ENCODE data around the gene JPT1.
"Not testable (repeated sequence)": the region's sequence is repeated elsewhere in the genome, so short reads cannot be mapped to it uniquely, and the experiment has no call there.

JPT1 gene, protein sequence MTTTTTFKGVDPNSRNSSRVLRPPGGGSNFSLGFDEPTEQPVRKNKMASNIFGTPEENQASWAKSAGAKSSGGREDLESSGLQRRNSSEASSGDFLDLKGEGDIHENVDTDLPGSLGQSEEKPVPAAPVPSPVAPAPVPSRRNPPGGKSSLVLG

DNA sequence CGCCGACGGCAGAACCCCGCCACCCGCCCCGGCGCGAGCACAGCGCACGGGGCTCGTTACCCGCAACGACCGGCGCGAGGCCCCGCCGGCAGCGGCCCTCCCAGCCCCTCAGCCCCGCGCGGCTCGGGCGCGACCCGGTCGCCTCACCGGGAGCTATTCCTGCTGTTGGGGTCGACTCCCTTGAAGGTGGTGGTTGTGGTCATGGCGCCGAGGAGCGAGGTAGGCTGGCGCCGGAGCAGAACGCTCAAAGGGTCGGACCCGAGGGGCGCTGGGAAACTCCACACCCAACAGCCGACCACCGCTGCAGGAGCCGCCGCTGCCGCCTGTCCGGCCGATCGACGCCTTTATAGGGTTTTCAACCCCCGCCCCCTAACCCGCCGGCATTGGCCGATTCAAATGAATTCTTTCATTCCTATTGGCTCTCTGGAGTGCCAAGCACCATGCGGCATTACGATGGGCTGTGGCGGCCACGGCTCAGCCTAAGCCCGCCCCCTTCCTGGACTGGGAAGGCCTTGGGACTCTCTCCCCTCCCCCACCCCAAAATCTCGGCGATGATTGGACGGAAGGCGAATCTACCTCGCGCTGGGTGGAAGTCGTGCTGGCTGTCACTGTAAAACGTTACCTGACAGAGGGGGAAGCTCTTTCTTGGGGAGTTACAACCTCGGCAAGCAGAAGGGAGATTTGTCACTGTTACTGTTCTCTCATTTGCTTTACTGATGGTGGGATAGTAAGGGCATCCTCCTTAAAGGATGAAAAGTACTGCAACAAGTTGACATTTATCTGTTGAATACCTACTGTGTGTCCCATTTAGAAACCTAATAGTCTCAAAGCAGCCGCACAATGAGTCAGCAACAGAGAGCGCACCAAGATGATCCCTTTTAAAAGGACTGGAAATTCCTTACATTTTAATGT, at the start of gene JPT1:
Gene JPT1 (minus strand): TSS at position 318 of the 912 bp plus-strand sequence. CDS start 115 bp downstream, at position 203.
- in situ Hi-C loops (cut with MboI; ENCODE audit: low sequenced_read_pairs): no loop called here

DNA sequence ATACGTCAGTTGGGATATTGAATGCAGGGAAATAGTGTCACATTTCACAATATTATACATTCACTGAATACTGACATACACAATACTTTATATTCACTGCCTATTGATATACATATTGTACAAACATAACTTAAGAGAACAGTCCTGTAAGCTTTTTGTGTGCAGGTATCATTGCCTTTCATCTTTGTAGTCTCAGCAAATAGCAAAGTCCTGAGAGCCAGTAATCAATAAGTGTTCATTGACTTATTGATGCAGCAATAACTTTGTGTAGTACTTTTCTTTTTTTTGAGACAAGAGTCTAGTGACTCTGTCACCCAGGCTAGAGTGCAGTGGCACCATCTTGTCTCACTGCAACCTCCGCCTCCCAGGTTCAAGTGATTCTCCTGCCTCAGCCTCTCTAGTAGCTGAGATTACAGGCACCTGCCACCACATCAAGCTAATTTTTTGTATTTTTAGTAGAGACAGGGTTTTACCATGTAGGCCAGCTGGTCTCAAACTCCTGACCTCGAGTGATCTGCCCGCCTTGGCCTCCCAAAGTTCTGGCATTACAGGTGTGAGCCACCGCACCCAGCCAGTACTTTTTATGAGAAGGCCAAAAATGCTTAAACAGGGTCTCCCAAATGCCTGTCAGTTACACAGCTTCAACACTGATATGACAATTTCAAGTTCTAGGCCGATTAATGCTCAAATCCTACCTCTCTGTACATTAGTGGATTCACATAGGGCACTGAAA, 45.7 kb upstream of the JPT1 start:
- in situ Hi-C loops (cut with MboI; ENCODE audit: low sequenced_read_pairs): loop anchor here (10.0 kb wide), 1 partner anchor 235 kb away; no protein-coding TSS in a partner anchor

DNA sequence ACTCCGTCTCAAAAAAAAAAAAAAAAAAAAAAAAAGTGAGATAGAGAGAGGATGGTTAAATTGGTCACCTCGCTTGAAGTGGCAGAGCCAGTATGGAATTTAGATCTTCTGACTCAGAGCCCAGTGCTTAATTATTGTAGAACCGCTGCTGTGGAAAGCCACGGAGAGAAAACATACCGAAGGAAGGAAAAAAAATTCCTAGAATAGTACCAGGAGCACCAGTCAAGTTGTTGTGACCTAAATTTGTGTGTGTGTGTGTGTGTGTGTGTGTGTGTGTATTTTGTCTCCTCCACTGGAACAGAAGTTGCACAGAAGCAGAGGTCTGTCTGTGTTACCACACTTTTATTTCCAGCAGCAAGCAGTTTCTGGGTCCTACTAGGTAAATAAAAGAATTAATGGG, 40.6 kb upstream of the JPT1 start:
- in situ Hi-C loops (cut with MboI; ENCODE audit: low sequenced_read_pairs): loop anchor here (10.0 kb wide), 1 partner anchor 230 kb away; no protein-coding TSS in a partner anchor

DNA sequence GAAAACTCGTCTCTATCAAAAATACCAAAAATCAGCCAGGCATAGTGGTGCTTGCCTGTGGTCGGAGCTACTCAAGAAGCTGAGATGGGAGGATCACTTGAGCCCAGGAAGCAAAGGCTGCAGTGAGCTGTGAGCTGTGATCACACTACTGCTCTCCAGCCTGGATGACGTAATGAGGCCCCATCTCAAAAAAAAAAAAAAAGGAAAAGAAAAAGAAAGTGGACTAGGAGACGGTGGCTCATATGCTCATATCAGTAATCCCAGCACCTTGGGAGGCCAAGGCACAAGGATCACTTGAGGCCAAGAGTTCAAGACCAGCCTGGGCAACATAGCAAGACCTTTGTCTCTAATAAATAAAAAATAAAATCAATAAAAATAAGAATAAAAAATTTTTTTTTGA, 37.3 kb upstream of the JPT1 start:
- in situ Hi-C loops (cut with MboI; ENCODE audit: low sequenced_read_pairs): loop anchor here (10.0 kb wide), 1 partner anchor 227 kb away; no protein-coding TSS in a partner anchor

DNA sequence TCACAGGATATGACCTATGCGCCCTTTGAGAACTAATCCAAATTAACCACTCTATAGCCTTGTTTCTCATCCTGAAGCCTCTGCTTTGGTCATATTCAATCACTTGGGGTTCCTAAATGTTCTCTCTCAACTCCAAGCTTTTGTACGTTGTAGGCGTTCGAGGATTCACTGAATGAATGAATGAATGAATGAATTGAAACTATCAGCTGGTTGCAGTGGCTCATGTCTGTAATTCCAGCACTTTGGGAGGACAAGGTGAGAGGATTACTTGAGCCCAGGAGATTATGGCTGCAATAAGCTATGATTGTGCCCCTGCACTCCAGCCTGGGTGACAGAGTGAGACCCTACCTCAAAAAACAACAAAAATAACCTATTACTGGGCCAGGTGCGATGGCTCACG, 34.3 kb upstream of the JPT1 start:
- in situ Hi-C loops (cut with MboI; ENCODE audit: low sequenced_read_pairs): no loop called here

DNA sequence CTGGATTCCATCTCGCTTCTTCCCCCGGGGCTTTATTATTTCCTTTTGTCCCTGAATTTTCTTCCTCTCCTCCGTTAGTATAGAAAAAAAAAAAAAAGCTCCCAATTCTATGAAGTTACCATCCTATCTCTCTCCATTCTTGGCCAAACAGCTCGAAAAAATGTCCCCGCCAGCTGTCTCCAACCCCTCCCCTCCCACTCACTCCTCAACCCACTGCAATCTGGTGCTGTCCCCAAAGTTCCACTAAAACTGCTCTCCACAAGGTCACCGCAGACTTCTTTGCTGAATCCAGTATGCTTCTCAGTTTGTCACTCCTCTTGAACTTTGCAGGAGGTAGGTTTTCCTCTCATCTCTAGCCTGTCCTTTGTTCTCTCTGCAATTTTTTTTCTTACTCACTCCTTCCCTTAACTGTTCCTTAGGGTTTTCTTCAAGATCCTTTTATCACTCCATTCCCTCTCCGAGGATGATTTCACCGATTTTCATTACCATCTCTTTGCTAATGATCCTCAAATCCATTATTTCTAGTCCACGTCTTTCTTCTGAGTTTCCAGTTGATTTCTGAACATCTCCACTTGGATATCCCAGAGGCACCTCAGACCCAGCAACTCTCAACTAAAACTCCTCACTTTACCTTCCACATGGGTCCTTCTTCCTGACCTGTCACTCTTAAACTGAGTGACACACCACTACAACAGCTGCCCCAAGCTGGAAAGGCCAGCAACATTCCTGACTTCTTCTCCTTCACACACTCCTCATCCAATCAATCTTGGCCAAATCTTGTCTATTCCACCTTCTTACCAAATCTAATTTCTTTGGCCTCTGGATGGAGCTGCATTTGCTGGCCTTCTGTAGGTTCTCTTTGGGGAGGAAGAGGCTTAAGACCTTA, 29.9 kb upstream of the JPT1 start:
- in situ Hi-C loops (cut with MboI; ENCODE audit: low sequenced_read_pairs): no loop called here

DNA sequence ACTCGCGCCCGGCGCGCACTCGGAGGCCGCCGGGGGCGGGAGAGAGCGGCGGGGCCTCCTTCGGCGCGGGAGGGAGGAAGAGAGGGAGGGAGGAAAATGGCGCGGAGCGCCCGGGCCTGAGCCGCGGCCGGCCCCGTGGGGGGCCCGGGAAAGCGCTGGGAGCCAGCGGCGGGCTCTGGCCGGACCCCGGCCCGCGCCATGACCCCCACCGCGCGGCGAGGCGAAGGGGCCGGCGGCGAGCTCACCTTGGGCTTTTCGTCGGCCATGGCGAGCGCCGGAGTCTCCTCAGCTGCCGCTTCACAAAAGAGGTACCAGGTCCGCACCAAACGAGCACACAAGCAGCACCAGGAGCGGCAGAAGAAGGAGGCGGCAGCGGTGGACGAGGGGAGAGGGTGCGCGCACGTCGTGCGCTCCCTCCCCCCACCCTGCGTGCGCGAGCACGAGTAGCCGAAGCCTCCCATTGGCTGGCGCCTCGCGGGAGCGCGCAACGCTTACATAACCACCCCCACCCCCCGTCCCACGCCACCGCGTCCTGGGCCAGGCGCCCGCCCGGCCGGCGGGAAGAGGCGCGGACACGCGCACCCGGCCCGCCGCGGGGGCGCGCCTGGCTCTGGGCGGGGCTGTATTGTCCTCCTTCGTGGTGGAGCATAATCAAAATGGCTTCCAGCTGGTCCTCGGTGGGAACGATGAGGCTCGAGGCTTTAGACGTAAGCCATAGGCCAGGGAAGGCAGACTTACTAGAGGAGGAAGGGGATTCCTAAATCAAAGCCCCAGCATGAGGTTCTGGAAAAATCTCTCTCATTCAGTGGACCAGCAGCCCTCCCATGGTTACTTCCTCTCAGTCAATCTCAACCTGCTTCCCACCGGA, 28.5 kb upstream of the JPT1 start, which contains the start of gene SUMO2:
Gene SUMO2 (minus strand): TSS at position 391 of the 868 bp plus-strand sequence. CDS start 125 bp downstream, at position 266.
- in situ Hi-C loops (cut with MboI; ENCODE audit: low sequenced_read_pairs): no loop called here

DNA sequence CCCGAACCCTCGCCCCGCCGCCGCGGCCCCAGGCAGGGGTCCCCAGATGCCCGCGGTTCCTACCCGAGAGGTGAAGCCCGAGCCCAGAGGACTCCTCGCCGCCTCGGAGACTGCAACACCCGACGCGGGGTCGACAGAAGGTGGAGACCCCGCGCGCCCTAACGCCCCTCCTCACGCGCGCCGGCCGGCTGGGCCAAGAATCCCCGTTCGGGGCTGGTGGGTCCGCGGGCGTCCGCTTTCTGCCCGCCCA, 27.9 kb upstream of the JPT1 start:
- in situ Hi-C loops (cut with MboI; ENCODE audit: low sequenced_read_pairs): no loop called here

DNA sequence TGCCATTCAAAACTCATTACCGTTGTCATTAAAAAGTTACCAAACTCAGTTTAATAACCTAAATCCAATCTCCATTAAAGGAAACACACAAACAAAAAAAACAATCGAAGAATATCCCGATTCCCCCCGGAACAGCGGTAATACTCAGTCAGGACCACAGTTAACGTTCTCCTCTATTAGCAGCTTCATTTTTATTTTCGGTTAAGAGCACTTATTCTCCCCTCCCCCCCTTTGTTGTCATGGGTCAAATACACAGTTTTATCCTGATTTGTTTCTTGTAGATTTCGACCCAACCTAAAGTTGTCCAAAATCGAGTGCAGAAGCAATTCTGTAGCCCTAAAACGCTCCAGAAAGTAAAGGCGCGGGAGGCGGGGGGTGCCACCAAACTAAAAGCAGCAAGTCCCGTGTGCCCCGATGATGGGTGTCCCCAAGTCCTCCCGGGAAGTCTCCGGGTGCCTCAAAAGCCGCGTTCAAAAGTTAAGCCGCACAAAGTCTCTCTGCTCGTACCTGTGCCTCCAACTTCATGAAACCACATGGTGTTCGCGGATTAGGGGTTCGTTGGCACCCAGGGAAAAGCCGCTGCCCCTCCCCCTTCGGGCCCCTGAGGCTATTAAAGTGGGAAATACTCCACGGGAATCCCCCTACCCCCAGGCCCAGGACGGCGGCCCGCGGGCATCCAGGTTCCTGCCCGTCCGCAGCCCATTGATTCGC, 27.5 kb upstream of the JPT1 start:
- in situ Hi-C loops (cut with MboI; ENCODE audit: low sequenced_read_pairs): no loop called here

DNA sequence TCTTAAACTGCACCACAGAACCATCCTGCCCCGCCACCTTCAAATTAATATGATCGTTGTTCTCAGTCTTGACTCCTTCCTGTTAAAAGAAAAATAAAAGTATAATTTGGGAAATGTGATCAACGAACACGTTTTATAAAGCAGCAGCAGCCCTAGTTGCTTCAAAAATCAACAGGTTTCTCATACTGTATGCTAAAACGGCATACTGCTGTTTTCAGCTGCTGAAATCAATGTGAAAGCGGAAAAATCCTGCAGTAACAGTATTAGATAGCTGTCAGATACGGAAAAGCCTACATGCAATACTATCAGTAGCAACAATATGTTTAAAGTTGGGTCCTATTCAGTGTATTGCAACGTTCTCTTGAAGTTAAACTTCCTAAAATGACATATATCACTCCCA, 26.8 kb upstream of the JPT1 start:
- in situ Hi-C loops (cut with MboI; ENCODE audit: low sequenced_read_pairs): no loop called here

DNA sequence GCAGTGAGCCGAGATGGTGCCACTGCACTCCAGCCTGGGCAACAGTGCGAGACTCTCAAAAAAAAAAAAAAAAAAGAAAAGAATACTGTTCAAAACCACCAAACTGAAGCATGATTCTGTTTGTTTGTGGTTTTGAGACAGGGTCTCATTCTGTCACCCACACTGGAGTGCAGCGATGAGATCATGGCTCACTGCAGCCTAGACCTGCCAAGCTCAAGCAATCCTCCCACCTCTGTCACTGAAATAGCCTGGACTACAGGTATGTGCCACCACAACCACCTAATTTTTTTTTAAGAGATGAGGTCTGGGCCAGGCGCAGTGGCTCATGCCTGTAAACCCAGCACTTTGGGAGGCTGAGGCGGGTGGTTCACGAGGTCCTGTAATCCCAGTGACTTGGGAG, 24.1 kb upstream of the JPT1 start:
- in situ Hi-C loops (cut with MboI; ENCODE audit: low sequenced_read_pairs): no loop called here

DNA sequence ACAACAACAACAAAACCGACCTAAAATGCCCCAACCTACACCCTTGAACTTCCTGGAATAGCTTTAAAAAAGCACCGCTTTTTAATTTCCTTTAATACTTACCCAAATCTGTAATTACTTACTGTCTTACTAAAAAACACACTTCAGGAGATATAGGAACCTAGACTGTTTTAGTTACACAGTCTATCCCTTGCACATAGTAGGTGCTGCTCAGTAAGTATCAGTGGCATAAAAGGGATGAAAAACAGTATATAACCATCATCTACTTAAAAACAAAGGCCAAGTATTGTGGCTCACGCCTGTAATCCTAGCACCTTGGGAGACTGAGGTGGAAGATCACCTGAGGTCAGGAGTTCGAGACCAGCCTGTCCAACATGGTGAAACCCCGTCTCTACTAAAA, 22.3 kb upstream of the JPT1 start:
- in situ Hi-C loops (cut with MboI; ENCODE audit: low sequenced_read_pairs): no loop called here

DNA sequence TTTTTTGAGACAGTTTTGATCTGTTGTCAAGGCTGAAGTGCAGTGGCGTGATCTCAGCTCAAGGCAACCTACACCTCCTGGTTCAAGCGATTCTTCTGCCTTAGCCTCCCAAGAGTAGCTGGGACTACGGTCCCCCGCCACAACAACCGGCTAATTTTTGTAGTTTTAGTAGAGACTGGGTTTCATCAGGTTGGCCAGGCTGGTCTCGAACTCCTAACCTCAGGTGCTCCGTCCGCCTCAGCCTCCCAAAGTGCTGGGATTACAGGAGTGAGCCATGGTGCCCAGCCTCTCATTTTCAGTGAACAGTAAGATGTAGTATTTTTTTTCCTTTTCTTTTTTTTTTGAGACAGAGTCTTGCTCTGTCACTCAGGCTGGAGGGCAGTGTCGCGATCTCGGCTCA, 20.7 kb upstream of the JPT1 start:
- in situ Hi-C loops (cut with MboI; ENCODE audit: low sequenced_read_pairs): no loop called here

DNA sequence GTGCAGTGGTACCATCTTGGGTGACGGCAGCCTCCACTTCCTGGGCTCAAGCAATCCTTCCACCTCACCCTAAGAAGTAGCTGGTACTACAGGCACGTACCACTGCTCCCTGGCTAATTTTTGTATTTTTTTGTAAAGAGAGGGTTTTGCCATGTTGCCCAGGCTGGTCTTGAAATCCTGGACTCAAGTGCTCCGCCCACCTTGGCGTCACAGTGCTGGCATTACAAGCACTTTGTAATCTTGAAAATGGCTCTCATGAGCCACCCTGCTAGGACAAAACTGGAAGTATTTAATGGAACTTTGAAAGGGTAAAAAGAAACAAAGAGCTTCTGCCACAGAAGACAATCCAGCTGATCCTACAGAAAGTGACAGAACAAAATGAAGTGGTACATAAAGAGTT, 19.2 kb upstream of the JPT1 start:
- in situ Hi-C loops (cut with MboI; ENCODE audit: low sequenced_read_pairs): no loop called here

DNA sequence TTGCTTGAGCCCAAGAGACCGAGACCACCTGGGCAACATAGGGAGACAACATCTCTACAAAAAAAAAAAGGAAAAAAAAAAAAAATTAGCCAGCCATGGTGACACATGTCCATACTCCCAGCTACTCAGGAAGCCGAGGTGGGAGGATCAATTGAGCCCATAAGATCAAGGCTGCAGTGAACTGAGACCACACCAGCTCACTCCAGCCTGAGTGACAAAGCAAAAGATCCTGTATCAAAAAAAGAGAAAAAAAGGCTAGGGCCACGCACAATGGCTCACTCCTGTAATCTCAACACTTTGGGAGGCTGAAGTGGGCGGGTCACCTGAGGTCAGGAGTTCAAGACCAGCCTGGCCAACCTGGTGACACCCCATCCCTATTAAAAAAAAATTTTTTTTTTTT, 14.7 kb upstream of the JPT1 start:
- in situ Hi-C loops (cut with MboI; ENCODE audit: low sequenced_read_pairs): no loop called here

DNA sequence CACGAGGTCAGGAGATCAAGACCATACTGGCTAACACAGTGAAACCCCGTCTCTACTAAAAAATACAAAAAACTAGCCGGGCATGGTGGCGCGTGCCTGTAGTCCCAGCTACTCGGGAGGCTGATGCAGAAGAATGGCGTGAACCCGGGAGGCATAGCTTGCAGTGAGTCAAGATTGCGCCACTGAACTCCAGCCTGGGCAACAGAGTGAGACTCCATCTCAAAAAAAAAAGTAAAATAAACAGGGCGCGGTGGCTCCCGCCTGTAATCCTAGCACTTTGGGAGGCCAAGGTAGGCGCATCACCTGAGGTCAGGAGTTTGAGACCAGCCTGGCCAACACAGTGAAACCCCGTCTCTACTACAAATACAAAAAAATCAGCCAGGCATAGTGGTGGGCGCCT, 10.3 kb upstream of the JPT1 start:
- in situ Hi-C loops (cut with MboI; ENCODE audit: low sequenced_read_pairs): not testable (repeated sequence)

DNA sequence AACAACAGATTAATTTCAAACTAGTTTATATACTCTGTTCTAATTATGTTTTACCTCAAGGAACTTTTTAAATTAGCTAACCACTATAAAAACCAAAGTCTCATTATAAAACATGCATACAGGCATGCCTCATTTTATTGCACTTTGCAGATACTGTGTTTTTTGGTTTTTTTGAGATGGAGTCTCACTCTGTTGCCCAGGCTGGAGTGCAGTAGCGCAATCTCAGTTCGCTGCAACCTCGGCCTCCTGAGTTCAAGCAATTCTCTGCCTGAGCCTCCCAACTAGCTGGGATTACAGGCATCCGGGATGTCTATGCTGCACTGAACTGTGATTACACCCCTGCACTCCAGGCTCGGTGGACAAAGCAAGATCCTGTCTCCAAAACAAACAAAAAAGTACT, 8.8 kb upstream of the JPT1 start:
- in situ Hi-C loops (cut with MboI; ENCODE audit: low sequenced_read_pairs): no loop called here

DNA sequence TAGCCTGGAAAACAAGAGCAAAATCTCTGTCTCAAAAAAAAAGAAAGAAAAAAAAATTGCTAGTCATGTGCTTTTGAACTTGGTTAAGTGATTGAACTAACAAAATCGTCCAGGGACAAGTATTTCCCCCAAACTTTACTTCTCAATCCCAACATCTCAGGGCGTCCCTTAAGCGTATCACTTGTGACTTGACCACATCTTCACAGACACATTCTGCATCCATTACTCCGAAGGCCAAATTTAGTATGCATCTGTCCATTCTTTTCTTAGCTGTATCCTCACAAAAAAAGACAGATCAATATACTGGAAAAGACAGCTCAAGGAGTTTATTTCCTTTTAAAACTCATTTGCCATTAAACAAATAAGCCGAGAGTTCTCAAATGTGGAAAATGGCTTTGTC, 5.9 kb upstream of the JPT1 start:
- in situ Hi-C loops (cut with MboI; ENCODE audit: low sequenced_read_pairs): no loop called here
